ENCODE measurements around the gene NDNF. TPM values are rescaled to one million over a fixed set of nuclear protein-coding genes. Genes with fewer than 3 reads are reported as not detected.

Gene NDNF
- total and polyA plus RNA-seq, 8 donors: 141 to 489 (median 193) TPM

GRCh38 chr4:121003863-121004262, 68.5 kb downstream of the NDNF start:
- DNase-seq (no peak), ATAC-seq (no peak)
- H3K4me3 ChIP-seq: no peak overlapping the region
- H3K27ac ChIP-seq: no peak overlapping the region
- intact Hi-C loops (cut with DNase I): no loop called here
- H3K4me1 ChIP-seq: no peaks in the 10 kb centered on the region
- H3K9me3 ChIP-seq: no peaks in the 10 kb centered on the region
- H3K27me3 ChIP-seq: no peaks in the 10 kb centered on the region
- no peak for TF ChIP-seq CTCF (IDR thresholded peaks at IDR 0.05)
- H3K36me3 ChIP-seq: no peaks in the 10 kb centered on the region

GRCh38 chr4:120995266-120996010, 76.9 kb downstream of the NDNF start:
- Histone ChIP-seq H3K4me1 (no peaks in the 10 kb centered on the region), H3K36me3 (no peaks in the 10 kb centered on the region), H3K4me3 (no peak overlapping the region), H3K27me3 (no peaks in the 10 kb centered on the region), H3K27ac (no peak overlapping the region), H3K9me3 (no peaks in the 10 kb centered on the region)
- ATAC-seq (no peak), DNase-seq (peak in 2 of 4 donors; percentile 54 to 62)
- intact Hi-C loops (cut with DNase I): no loop called here
- no peak for TF ChIP-seq CTCF (IDR thresholded peaks at IDR 0.05)

- no peak overlapping the region for H3K4me3 ChIP-seq
Observed at GRCh38 chr4:120994521-120994920, 77.8 kb downstream of the NDNF start.

GRCh38 chr4:120991885-120992284, 80.5 kb downstream of the NDNF start:
- Histone ChIP-seq H3K27ac (no peak overlapping the region), H3K36me3 (no peaks in the 10 kb centered on the region), H3K27me3 (no peaks in the 10 kb centered on the region), H3K4me3 (no peak overlapping the region), H3K9me3 (no peaks in the 10 kb centered on the region), H3K4me1 (no peaks in the 10 kb centered on the region)
- ATAC-seq (no peak), DNase-seq (no peak)
- TF ChIP-seq CTCF (IDR thresholded peaks at IDR 0.05): no peak
- intact Hi-C loops (cut with DNase I): no loop called here

More at GRCh38 chr4:120994521-120994920, 77.8 kb downstream of the NDNF start:
- no peak for ATAC-seq
- DNase-seq: no peak
- TF ChIP-seq CTCF (IDR thresholded peaks at IDR 0.05): no peak
- Histone ChIP-seq H3K27me3 (no peaks in the 10 kb centered on the region), H3K9me3 (no peaks in the 10 kb centered on the region), H3K27ac (no peak overlapping the region), H3K36me3 (no peaks in the 10 kb centered on the region), H3K4me1 (no peaks in the 10 kb centered on the region)
- intact Hi-C loops (cut with DNase I): no loop called here

GRCh38 chr4:120990246-120990645, 82.1 kb downstream of the NDNF start:
- Histone ChIP-seq H3K27me3 (no peaks in the 10 kb centered on the region), H3K4me1 (no peaks in the 10 kb centered on the region), H3K9me3 (peaks cover 0 to 2% of the 10 kb centered on the region in 2 donors), H3K36me3 (no peaks in the 10 kb centered on the region), H3K4me3 (no peak overlapping the region), H3K27ac (no peak overlapping the region)
- DNase-seq: no peak
- no peak for TF ChIP-seq CTCF (IDR thresholded peaks at IDR 0.05)
- ATAC-seq: no peak
- intact Hi-C loops (cut with DNase I): no loop called here

Other genes with a start within 250 kb of the NDNF start
- gene PRDM5, start 149.8 kb downstream of the NDNF start, total RNA-seq: 10 to 100 TPM; 12.1 to 13.8 TPM
- gene PRDM5, start 149.8 kb downstream of the NDNF start, polyA plus RNA-seq (ENCODE audit: insufficient read length in 6 of 6): 10 to 100 TPM; 27.7 to 35.1 (median 31.7) TPM
- gene TNIP3, start 91.8 kb upstream of the NDNF start, total RNA-seq: 1 to 10 TPM in 1 of 2 donors, under 1 TPM in 1; 0.99 to 8.8 TPM
- gene TNIP3, start 91.8 kb upstream of the NDNF start, polyA plus RNA-seq (ENCODE audit: insufficient read length in 6 of 6): 1 to 10 TPM in 5 of 6 donors, under 1 TPM in 1; 0.75 to 1.8 (median 1.3) TPM